Transverse colon (tissue), 4 donors: ENCODE results near the gene FBL. TPM values are rescaled to one million over a fixed set of nuclear protein-coding genes. Genes with fewer than 3 reads are reported as not detected.
"Not testable (repeated sequence)": the region's sequence is repeated elsewhere in the genome, so short reads cannot be mapped to it uniquely, and the experiment has no call there.

ENCODE experiments used
- DNase-seq: peaks from one replicate; pipeline ENCODE4 v3.0.0-alpha.2; 2019
- H3K27ac ChIP-seq, 4 donors: fragments of 200-600 bp; sonication (generic); 2 replicates each; pipeline ENCODE4 v1.5.1; 2016 to 2018; ENCODE audit warnings: inconsistent platforms in 4 of 4
- H3K27me3 ChIP-seq: fragments of 200-600 bp; sonication (generic); 2 replicates; pipeline ENCODE4 v1.5.1; 2017; ENCODE audit warnings: inconsistent platforms
- H3K36me3 ChIP-seq, 4 donors: fragments of 200-600 bp; sonication (generic); 2 replicates each; pipeline ENCODE4 v1.5.1; 2017 to 2019; ENCODE audit warnings: inconsistent platforms in 4 of 4
- H3K4me1 ChIP-seq, 4 donors: fragments of 200-600 bp; sonication (generic); 2 replicates each; pipeline ENCODE4 v1.5.1; 2017 to 2020; ENCODE audit warnings: inconsistent platforms in 4 of 4
- H3K4me3 ChIP-seq, 4 donors: fragments of 200-600 bp; sonication (generic); 1 replicate in 1 of 4; 2 replicates in 3 of 4; pipeline versions ENCODE4 v1.5.1 to v1.6.1; 2017 to 2019; ENCODE audit warnings: inconsistent platforms in 4 of 4
- H3K9me3 ChIP-seq, 2 donors: fragments of 200-600 bp; sonication (generic); 2 replicates each; pipeline ENCODE4 v1.5.1; 2017 to 2019; ENCODE audit warnings: inconsistent platforms in 2 of 2
- CTCF ChIP-seq, 5 experiments: fragments of 200-600 bp in 3 of 5; fragments of 450-650 bp in 2 of 5; sonication (generic) in 3 of 5; IDR thresholded peaks; 1 replicate in 2 of 5; 2 replicates in 3 of 5; pipeline ENCODE4 v1.5.1; 2016 to 2017; ENCODE audit warnings: antibody characterized with exemption in 5 of 5, inconsistent platforms in 3 of 5, mild to moderate bottlenecking in 2 of 5, moderate library complexity in 1 of 5
- EP300 ChIP-seq: sonication (generic); formaldehyde crosslinking; IDR thresholded peaks from one replicate; pipeline ENCODE4 v1.6.1; 2017; ENCODE audit warnings: antibody characterized with exemption, low read depth
- POLR2A ChIP-seq: fragments of 450-650 bp; IDR thresholded peaks from one replicate; pipeline ENCODE4 v1.6.1; 2016; ENCODE audit warnings: antibody characterized with exemption, mild to moderate bottlenecking, moderate library complexity
- POLR2AphosphoS5 ChIP-seq, 3 donors: sonication (generic); formaldehyde crosslinking; IDR thresholded peaks; one replicate each; pipeline ENCODE4 v1.6.1; 2016; ENCODE audit warnings: antibody characterized with exemption in 3 of 3
- WGBS, 2 donors: methylation state at CpG; one replicate each; pipeline ENCODE4 v1.1.5; 2018; ENCODE audit warnings: low coverage in 1 of 2; 5-methylcytosine and 5-hydroxymethylcytosine counted together
- in situ Hi-C, 4 donors: fragments of 200-750 bp; cut with MboI; loops; one replicate each; pipeline versions ENCODE4 v1.15.0 to v1.15.1; 2017; ENCODE audit warnings: low sequenced_read_pairs in 3 of 4, low pct_ligation_motif_present in 1 of 4, low pct_unique_long_range_greater_than_20kb in 1 of 4
- intact Hi-C: fragments of 100-400 bp; cut with DNase I; formaldehyde crosslinking; loops from one replicate; pipeline ENCODE4 v1.15.1; 2023; ENCODE audit warnings: low total_unique reads
- total RNA-seq, 4 donors: library from RNA; depleted of rRNA; stranded (reverse); fragments of >200 nt; gene quantifications; one replicate each; pipeline ENCODE4 v1.1.0, GENCODE V29; 2016

Gene FBL
- total RNA-seq, 4 donors from 2014 or later, result 20.6 to 107 (median 62.6) TPM

- WGBS, 2 donors, result 70 to 73% methylated on average over 5 to 9 of the region's 9 CpGs
- in situ Hi-C loops (no loop called here), intact Hi-C loops (no loop called here)
- no peaks in the 10 kb centered on the region for H3K27me3 ChIP-seq
- DNase-seq, result no peak
- H3K36me3 ChIP-seq, result no peaks in the 10 kb centered on the region
- no peak overlapping the region for H3K4me3 ChIP-seq
- TF ChIP-seq CTCF (IDR thresholded peaks at IDR 0.05), result no peak
- TF ChIP-seq POLR2A, result no peak
- H3K27ac ChIP-seq, result no peak overlapping the region
- H3K4me1 ChIP-seq, result no peaks in the 10 kb centered on the region
- no peaks in the 10 kb centered on the region for H3K9me3 ChIP-seq
Observed at GRCh38 chr19:39813264-39813993, 32.8 kb downstream of the FBL start.

GRCh38 chr19:39811064-39811463 is 35.1 kb downstream of the FBL start:
- no peak for DNase-seq
- no peak overlapping the region for H3K27ac ChIP-seq
- no peak overlapping the region for H3K4me3 ChIP-seq
- intact Hi-C loops (no loop called here), in situ Hi-C loops (no loop called here)
- no peaks in the 10 kb centered on the region for H3K27me3 ChIP-seq
- WGBS, 2 donors, result 96 to 97% methylated on average over 4 of the region's 4 CpGs
- no peaks in the 10 kb centered on the region for H3K9me3 ChIP-seq
- TF ChIP-seq POLR2A (no peak), CTCF (IDR thresholded peaks at IDR 0.05) (no peak), EP300 (no peak), POLR2AphosphoS5 (IDR thresholded peaks at IDR 0.05) (no peak)
- no peaks in the 10 kb centered on the region for H3K4me1 ChIP-seq
- no peaks in the 10 kb centered on the region for H3K36me3 ChIP-seq

GRCh38 chr19:39810424-39810823 is 35.8 kb downstream of the FBL start:
- H3K4me1 ChIP-seq, result no peaks in the 10 kb centered on the region
- DNase-seq, result no peak
- no peaks in the 10 kb centered on the region for H3K27me3 ChIP-seq
- in situ Hi-C loops (no loop called here), intact Hi-C loops (no loop called here)
- WGBS, 2 donors, result 63 to 73% methylated on average over 4 of the region's 4 CpGs
- H3K27ac ChIP-seq, result no peak overlapping the region
- no peak overlapping the region for H3K4me3 ChIP-seq
- H3K36me3 ChIP-seq, result no peaks in the 10 kb centered on the region
- H3K9me3 ChIP-seq, result no peaks in the 10 kb centered on the region
- TF ChIP-seq POLR2AphosphoS5 (IDR thresholded peaks at IDR 0.05) (no peak), EP300 (no peak), POLR2A (no peak), CTCF (IDR thresholded peaks at IDR 0.05) (no peak)

- Histone ChIP-seq H3K9me3 (no peaks in the 10 kb centered on the region), H3K36me3 (no peaks in the 10 kb centered on the region), H3K4me1 (no peaks in the 10 kb centered on the region), H3K27me3 (no peaks in the 10 kb centered on the region), H3K4me3 (no peak overlapping the region), H3K27ac (no peak overlapping the region)
- DNase-seq, result no peak
- intact Hi-C loops (no loop called here), in situ Hi-C loops (no loop called here)
- TF ChIP-seq CTCF (IDR thresholded peaks at IDR 0.05), result no peak
- no peak for TF ChIP-seq POLR2A
- TF ChIP-seq EP300, result no peak
- no peak for TF ChIP-seq POLR2AphosphoS5 (IDR thresholded peaks at IDR 0.05)
- 83 to 92% methylated on average over 2 to 4 of the region's 4 CpGs for WGBS, 2 donors
Observed at GRCh38 chr19:39809368-39809767, 36.8 kb downstream of the FBL start.

GRCh38 chr19:39808688-39809087 is 37.5 kb downstream of the FBL start:
- H3K36me3 ChIP-seq, H3K4me1 ChIP-seq, H3K27me3 ChIP-seq, H3K27ac ChIP-seq, in situ Hi-C loops, intact Hi-C loops, DNase-seq, H3K4me3 ChIP-seq, H3K9me3 ChIP-seq: not testable (repeated sequence)
- 85 to 88% methylated on average over 2 to 7 of the region's 7 CpGs for WGBS, 2 donors
